ENCODE results near the gene PIK3R5. TPM values are rescaled to one million over a fixed set of nuclear protein-coding genes. Genes with fewer than 3 reads are reported as not detected.

PIK3R5 gene
- total and polyA plus RNA-seq, 2 donors from 2014 or later = 0.45 to 19.1 TPM

GRCh38 chr17:9004961-9005285 is 39.4 kb upstream of the PIK3R5 start:
- Histone ChIP-seq H3K36me3 (ENCODE audit: control insufficient read depth in 2 of 3, insufficient read depth in 3 of 3, low read length in 3 of 3) (no peaks in the 10 kb centered on the region), H3K27ac (ENCODE audit: low read depth in 2 of 2, low read length in 2 of 2) (no peak overlapping the region), H3K27me3 (ENCODE audit: control insufficient read depth, insufficient read depth, low read length) (peaks cover 27% of the 10 kb centered on the region), H3K9me3 (ENCODE audit: control insufficient read depth in 2 of 3, insufficient read depth in 1 of 3, low read length in 3 of 3) (peaks cover 0 to 2% (median 0%) of the 10 kb centered on the region in 3 donors), H3K9ac (ENCODE audit: low read length in 3 of 3) (no peak overlapping the region), H3K4me1 (ENCODE audit: control insufficient read depth in 2 of 3, insufficient read depth in 2 of 3, low read depth in 1 of 3, low read length in 3 of 3) (peaks cover 0 to 4% (median 2%) of the 10 kb centered on the region in 3 donors), H3K4me3 (ENCODE audit: low read length in 3 of 3) (no peak overlapping the region)
- intact Hi-C loops (cut with DNase I) = no loop called here
- DNase-seq (no peak), FAIRE-seq (no peak)
- TF ChIP-seq, protein P1, sequence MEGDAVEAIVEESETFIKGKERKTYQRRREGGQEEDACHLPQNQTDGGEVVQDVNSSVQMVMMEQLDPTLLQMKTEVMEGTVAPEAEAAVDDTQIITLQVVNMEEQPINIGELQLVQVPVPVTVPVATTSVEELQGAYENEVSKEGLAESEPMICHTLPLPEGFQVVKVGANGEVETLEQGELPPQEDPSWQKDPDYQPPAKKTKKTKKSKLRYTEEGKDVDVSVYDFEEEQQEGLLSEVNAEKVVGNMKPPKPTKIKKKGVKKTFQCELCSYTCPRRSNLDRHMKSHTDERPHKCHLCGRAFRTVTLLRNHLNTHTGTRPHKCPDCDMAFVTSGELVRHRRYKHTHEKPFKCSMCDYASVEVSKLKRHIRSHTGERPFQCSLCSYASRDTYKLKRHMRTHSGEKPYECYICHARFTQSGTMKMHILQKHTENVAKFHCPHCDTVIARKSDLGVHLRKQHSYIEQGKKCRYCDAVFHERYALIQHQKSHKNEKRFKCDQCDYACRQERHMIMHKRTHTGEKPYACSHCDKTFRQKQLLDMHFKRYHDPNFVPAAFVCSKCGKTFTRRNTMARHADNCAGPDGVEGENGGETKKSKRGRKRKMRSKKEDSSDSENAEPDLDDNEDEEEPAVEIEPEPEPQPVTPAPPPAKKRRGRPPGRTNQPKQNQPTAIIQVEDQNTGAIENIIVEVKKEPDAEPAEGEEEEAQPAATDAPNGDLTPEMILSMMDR (IDR thresholded peaks at IDR 0.05; ENCODE audit: borderline replicate concordance, extremely low read depth, insufficient read depth) = no peak

DNA sequence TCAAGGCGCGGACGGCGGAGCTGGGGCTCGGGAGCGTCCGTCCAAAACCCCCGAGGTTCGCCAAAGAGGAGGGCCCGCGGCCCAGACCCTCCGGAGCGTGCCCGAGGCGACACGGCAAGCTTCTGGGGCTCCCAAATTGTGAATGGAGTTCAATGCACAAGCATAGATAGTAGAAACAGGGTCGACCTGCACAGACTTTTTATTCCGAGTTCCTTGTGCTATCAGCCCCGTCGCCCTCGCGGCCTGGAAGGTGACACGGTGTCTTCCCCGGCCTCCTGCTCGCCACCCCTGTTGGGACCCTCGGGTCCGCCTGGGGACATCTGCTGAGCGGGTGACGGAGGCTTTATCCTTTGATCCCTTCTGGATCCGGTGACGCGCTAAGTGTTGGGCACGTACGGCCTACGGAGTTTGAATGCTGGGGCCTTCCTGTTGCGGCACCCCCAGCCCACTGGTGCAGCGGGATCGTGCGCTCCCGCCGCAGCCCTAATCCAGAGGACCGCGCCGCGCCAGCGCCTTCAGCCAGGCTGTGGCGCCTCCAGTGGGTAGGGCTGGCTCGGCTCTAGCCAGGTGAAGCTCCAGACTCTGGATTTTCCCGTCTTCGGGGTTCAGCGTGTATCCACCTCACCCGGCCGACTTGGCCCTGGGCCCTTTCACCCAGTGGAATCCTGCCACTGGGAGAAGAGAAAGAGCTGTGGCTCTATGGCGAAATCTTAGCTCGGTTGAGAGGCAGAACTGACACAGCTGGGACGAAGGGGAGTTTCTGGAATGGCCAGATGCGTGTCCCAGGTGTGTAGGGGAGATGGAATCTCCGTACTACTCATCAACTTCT is 38.8 kb upstream of the PIK3R5 start:
- Histone ChIP-seq H3K9ac (ENCODE audit: low read length in 3 of 3) (no peak overlapping the region), H3K27ac (ENCODE audit: low read depth in 2 of 2, low read length in 2 of 2) (no peak overlapping the region), H3K36me3 (ENCODE audit: control insufficient read depth in 2 of 3, insufficient read depth in 3 of 3, low read length in 3 of 3) (no peaks in the 10 kb centered on the region), H3K9me3 (ENCODE audit: control insufficient read depth in 2 of 3, insufficient read depth in 1 of 3, low read length in 3 of 3) (peaks cover 0 to 2% (median 0%) of the 10 kb centered on the region in 3 donors), H3K4me1 (ENCODE audit: control insufficient read depth in 2 of 3, insufficient read depth in 2 of 3, low read depth in 1 of 3, low read length in 3 of 3) (peaks cover 0 to 4% (median 2%) of the 10 kb centered on the region in 3 donors), H3K27me3 (ENCODE audit: control insufficient read depth, insufficient read depth, low read length) (peaks cover 27% of the 10 kb centered on the region), H3K4me3 (ENCODE audit: low read length in 3 of 3) (no peak overlapping the region)
- DNase-seq = no peak
- TF ChIP-seq, protein P1 (IDR thresholded peaks at IDR 0.05; ENCODE audit: borderline replicate concordance, extremely low read depth, insufficient read depth) = no peak
- intact Hi-C loops (cut with DNase I) = no loop called here
- FAIRE-seq = no peak

DNA sequence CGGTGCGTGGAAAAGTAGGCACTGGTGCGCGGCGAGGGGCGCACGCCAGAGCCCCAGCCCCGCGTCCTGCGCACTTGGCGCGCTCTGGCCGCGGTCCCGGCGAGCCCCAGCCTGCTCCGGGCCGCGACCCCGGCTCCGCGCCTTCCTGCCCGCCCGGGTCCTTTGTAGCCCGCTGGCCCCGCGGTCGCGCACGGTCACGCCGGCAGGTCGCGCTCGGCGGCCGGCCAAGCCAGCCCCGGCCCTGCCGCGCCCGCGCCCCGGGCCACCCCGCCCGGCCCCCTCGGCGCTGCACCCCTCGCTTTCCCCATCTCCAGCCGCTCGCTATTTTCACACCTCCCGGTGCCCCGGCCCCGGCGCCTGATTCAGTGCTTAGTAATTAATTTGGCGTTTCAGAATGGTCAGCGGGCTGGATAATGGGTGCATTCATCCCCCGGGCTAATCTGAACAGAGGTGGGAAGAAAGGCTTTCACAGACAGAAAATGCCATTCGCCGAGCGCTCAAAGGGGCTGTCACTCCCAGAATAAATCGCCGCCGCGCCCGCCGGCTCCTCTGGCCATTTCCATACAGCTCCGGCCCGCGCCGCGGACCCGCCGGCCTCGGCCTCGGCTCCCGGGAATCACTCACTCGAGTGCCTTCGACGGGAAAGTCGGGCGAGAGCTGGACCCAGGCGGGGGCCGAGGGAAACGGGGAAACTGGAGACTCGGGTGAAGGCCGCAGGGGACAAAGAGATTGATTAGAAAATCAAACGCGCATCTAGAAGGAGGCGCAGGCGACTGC is 38.0 kb upstream of the PIK3R5 start:
- DNase-seq (no peak), FAIRE-seq (no peak)
- Histone ChIP-seq H3K27ac (ENCODE audit: low read depth in 2 of 2, low read length in 2 of 2) (no peak overlapping the region), H3K27me3 (ENCODE audit: control insufficient read depth, insufficient read depth, low read length) (peaks cover 27% of the 10 kb centered on the region), H3K4me1 (ENCODE audit: control insufficient read depth in 2 of 3, insufficient read depth in 2 of 3, low read depth in 1 of 3, low read length in 3 of 3) (peaks cover 0 to 4% (median 2%) of the 10 kb centered on the region in 3 donors), H3K9me3 (ENCODE audit: control insufficient read depth in 2 of 3, insufficient read depth in 1 of 3, low read length in 3 of 3) (peaks cover 0 to 2% (median 0%) of the 10 kb centered on the region in 3 donors), H3K9ac (ENCODE audit: low read length in 3 of 3) (no peak overlapping the region), H3K4me3 (ENCODE audit: low read length in 3 of 3) (no peak overlapping the region), H3K36me3 (ENCODE audit: control insufficient read depth in 2 of 3, insufficient read depth in 3 of 3, low read length in 3 of 3) (no peaks in the 10 kb centered on the region)
- TF ChIP-seq, protein P1 (IDR thresholded peaks at IDR 0.05; ENCODE audit: borderline replicate concordance, extremely low read depth, insufficient read depth) = no peak
- intact Hi-C loops (cut with DNase I) = no loop called here
